Glutamatergic neuron (in vitro differentiated cells): Measurements from ENCODE around the gene CXCR2. TPM values are rescaled to one million over a fixed set of nuclear protein-coding genes. Genes with fewer than 3 reads are reported as not detected.
"Not testable (repeated sequence)": the region's sequence is repeated elsewhere in the genome, so short reads cannot be mapped to it uniquely, and the experiment has no call there.

Experiments used
- DNase-seq: peaks from one replicate; pipeline ENCODE4 v3.0.0; 2022
- H3K27ac Mint-ChIP-seq: one replicate; pipeline ENCODE4 v1.8.0; 2020; ENCODE audit warnings: mild to moderate bottlenecking, mixed read lengths, inconsistent platforms; ENCODE audit not compliant: unreplicated experiment
- H3K27me3 Mint-ChIP-seq: one replicate; pipeline ENCODE4 v1.8.0; 2020; ENCODE audit warnings: mild to moderate bottlenecking, moderate library complexity, mixed read lengths, inconsistent platforms; ENCODE audit not compliant: unreplicated experiment
- H3K36me3 Mint-ChIP-seq: one replicate; pipeline ENCODE4 v1.8.0; 2020; ENCODE audit warnings: mild to moderate bottlenecking, mixed read lengths, inconsistent platforms; ENCODE audit not compliant: unreplicated experiment
- H3K4me1 Mint-ChIP-seq: one replicate; pipeline ENCODE4 v1.8.0; 2020; ENCODE audit warnings: mild to moderate bottlenecking, low read depth, mixed read lengths, inconsistent platforms; ENCODE audit not compliant: unreplicated experiment
- H3K4me3 Mint-ChIP-seq: one replicate; pipeline ENCODE4 v1.8.0; 2020; ENCODE audit warnings: mild to moderate bottlenecking, mixed read lengths, inconsistent platforms; ENCODE audit not compliant: unreplicated experiment
- H3K9me3 Mint-ChIP-seq: one replicate; pipeline ENCODE4 v1.8.0; 2020; ENCODE audit warnings: mild to moderate bottlenecking, moderate library complexity, mixed read lengths, inconsistent platforms; ENCODE audit not compliant: unreplicated experiment
- total RNA-seq: library from RNA; stranded (reverse); fragmentation: NEBNext Ultra II Directional; extraction: Animal tissue kit (Norgen Biotek cat#: 25700); gene quantifications from one replicate; pipeline ENCODE4 v1.2.1, GENCODE V29; 2021; ENCODE audit not compliant: unreplicated experiment
- TF ChIP-seq, protein P1 (sequence below): fragments of 200-600 bp; sonication (generic); IDR thresholded peaks from one replicate; pipeline ENCODE4 v1.5.0; 2021; ENCODE audit not compliant: partially characterized antibody, unreplicated experiment

CXCR2 gene
- total RNA-seq, 1 donor from 2014 or later = not detected

DNA sequence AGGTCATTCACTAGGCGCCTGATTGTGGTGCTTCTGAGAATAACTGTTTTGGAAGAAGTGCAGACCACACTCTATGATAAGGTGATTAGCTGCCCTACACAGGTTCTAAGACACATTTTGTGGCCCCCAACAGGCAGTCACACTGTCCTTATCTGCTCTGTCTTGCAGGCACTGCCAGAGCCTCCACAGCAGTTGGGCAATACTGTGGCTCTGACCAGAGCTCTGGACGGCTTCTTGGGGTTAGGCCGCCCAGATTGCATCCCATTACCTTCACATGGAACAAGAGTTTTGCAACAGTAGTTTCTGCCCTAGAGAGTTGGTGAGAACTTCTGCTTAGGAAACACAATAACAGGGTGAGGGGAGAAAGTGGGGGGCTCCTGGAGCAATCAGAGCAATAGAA, 34.1 kb upstream of the CXCR2 start:
- DNase-seq = no peak
- no peaks in the 10 kb centered on the region for H3K4me1 Mint-ChIP-seq
- H3K27ac Mint-ChIP-seq = no peak overlapping the region
- no peak overlapping the region for H3K4me3 Mint-ChIP-seq
- peaks cover 4% of the 10 kb centered on the region for H3K9me3 Mint-ChIP-seq
- TF ChIP-seq, protein P1, sequence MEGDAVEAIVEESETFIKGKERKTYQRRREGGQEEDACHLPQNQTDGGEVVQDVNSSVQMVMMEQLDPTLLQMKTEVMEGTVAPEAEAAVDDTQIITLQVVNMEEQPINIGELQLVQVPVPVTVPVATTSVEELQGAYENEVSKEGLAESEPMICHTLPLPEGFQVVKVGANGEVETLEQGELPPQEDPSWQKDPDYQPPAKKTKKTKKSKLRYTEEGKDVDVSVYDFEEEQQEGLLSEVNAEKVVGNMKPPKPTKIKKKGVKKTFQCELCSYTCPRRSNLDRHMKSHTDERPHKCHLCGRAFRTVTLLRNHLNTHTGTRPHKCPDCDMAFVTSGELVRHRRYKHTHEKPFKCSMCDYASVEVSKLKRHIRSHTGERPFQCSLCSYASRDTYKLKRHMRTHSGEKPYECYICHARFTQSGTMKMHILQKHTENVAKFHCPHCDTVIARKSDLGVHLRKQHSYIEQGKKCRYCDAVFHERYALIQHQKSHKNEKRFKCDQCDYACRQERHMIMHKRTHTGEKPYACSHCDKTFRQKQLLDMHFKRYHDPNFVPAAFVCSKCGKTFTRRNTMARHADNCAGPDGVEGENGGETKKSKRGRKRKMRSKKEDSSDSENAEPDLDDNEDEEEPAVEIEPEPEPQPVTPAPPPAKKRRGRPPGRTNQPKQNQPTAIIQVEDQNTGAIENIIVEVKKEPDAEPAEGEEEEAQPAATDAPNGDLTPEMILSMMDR = no peak
- H3K36me3 Mint-ChIP-seq = no peaks in the 10 kb centered on the region
- H3K27me3 Mint-ChIP-seq = peaks cover 6% of the 10 kb centered on the region

DNA sequence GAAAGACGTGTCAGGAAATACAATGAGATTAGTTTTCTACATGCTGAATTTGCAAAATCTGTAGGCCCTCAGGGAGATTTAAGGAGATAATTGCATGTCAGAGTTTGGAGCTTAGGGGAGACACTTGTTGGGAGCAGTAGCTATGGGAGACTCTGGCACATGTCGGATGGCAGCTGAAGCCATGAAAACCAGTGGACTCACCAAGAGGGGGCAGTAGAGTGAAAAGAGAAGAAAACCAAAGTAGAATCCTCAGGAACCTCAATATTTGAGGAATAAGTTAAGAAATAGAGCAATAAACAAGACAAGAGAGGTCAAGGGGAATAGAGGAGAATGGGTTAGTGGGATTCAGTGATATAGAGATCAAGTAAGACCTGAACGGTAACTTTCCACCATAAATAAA, 31.9 kb upstream of the CXCR2 start:
- TF ChIP-seq, protein P1 = no peak
- DNase-seq = no peak
- Mint-ChIP-seq H3K27me3 (peaks cover 4% of the 10 kb centered on the region), H3K27ac (no peak overlapping the region), H3K9me3 (peaks cover 3% of the 10 kb centered on the region), H3K36me3 (no peaks in the 10 kb centered on the region), H3K4me3 (no peak overlapping the region), H3K4me1 (no peaks in the 10 kb centered on the region)

DNA sequence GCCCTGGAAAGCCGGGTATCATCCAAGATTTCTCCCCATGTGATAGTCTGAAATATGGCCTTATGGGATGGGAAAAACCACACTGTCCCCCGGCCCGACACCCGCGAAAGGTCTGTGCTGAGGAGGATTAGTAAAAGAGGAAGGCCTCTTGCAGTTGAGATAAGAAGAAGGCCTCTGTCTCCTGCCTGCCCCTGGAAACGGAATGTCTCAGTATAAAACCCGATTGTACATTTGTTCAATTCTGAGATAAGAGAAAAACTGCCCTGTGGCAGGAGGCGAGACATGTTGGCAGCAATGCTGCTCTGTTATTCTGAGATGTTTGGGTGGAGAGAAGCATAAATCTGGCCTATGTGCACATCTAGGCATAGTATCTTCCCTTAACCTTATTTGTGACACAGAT, 30.0 kb upstream of the CXCR2 start:
- Mint-ChIP-seq H3K4me3 (no peak overlapping the region), H3K9me3 (no peaks in the 10 kb centered on the region), H3K27ac (no peak overlapping the region), H3K36me3 (no peaks in the 10 kb centered on the region), H3K4me1 (no peaks in the 10 kb centered on the region), H3K27me3 (peaks cover 4% of the 10 kb centered on the region)
- no peak for DNase-seq
- TF ChIP-seq, protein P1 = no peak

DNA sequence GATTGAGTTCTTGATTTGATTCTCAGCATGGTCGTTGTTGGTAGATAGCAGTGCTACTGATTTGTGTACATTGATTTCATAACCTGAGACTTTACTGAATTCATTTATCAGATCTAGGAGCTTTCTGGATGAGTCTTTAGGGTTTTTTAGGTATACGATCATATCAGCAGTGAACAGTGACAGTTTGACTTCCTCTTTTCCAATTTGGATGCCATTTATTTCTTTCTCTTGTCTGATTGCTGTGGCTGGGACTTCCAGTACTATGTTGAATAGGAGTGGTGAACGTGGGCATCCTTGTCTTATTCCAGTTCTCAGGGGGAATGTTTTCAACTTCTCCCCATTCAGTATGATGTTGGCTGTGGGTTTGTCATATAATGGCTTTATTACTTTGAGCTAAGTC, 27.9 kb upstream of the CXCR2 start:
- TF ChIP-seq, protein P1 = no peak
- H3K36me3 Mint-ChIP-seq = no peaks in the 10 kb centered on the region
- H3K27me3 Mint-ChIP-seq = no peaks in the 10 kb centered on the region
- H3K9me3 Mint-ChIP-seq = no peaks in the 10 kb centered on the region
- no peaks in the 10 kb centered on the region for H3K4me1 Mint-ChIP-seq
- no peak overlapping the region for H3K4me3 Mint-ChIP-seq
- no peak overlapping the region for H3K27ac Mint-ChIP-seq
- no peak for DNase-seq

DNA sequence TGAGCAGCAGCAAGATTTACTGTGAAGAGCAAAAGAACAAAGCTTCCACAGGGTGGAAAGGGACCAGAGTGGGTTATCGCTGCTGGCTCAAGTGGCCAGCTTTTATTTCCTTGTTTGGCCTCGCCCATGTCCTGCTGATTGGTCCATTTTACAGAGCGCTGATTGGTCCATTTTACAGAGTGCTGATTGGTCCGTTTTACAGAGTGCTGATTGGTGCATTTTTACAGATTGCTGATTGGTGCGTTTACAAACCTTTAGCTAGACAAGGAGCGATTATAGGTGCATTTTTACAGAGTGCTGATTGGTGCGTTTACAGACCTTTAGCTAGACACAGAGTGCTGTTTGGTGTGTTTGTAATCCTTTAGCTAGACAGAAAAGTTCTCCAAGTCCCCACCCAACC, 17.0 kb upstream of the CXCR2 start:
- H3K27ac Mint-ChIP-seq, H3K4me3 Mint-ChIP-seq, H3K9me3 Mint-ChIP-seq, DNase-seq, H3K27me3 Mint-ChIP-seq, H3K4me1 Mint-ChIP-seq: not testable (repeated sequence)
- H3K36me3 Mint-ChIP-seq = peaks cover 14% of the 10 kb centered on the region

DNA sequence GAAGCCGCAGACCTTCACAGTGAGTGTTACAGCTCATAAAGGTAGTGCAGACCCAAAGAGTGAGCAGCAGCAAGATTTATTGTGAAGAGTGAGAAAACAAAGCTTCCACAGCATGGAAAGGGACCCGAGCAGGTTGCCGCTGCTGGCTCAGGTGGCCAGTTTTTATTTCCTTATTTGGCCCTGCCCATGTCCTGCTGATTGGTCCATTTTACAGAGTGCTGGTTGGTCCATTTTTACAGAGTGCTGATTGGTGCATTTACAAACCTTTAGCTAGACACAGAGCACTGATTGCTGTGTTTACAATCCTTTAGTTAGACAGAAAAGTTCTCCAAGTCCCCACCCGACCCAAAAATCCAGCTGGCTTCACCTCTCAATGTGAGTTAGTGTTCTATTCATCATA, 4.0 kb upstream of the CXCR2 start:
- H3K27me3 Mint-ChIP-seq, H3K9me3 Mint-ChIP-seq, H3K4me3 Mint-ChIP-seq, DNase-seq, H3K27ac Mint-ChIP-seq, H3K4me1 Mint-ChIP-seq, H3K36me3 Mint-ChIP-seq: not testable (repeated sequence)

DNA sequence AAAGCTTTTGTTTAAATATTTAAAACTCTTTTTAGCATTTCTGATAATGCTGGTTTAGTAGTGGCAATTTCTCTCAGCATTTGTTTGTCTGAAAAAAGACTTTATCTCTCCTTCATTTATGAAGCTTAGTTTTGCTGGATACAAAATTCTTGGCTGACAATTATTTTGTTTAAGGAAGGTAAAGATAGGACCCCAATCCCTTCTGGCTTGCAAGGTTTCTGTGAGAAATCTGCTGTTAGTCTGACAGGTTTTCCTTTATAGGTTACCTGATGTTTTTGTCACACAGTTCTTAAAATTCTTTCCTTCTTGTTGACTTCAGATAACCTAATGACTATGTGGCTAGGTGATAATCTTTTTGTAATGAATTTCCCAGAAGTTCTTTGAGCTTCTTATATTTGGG, 3.5 kb upstream of the CXCR2 start:
- H3K36me3 Mint-ChIP-seq, H3K9me3 Mint-ChIP-seq, H3K4me3 Mint-ChIP-seq, H3K4me1 Mint-ChIP-seq, H3K27ac Mint-ChIP-seq, H3K27me3 Mint-ChIP-seq, DNase-seq: not testable (repeated sequence)
